A204.1 (cell line): ENCODE results near the gene PDE6A.
"Not testable (repeated sequence)": the region's sequence is repeated elsewhere in the genome, so short reads cannot be mapped to it uniquely, and the experiment has no call there.

Source experiments
- FAIRE-seq: peaks from 2 replicates; lab custom pipeline; 2012; peaks lifted over from hg19 to GRCh38; lab: Jason Lieb, UNC

The PDE6A gene

DNA sequence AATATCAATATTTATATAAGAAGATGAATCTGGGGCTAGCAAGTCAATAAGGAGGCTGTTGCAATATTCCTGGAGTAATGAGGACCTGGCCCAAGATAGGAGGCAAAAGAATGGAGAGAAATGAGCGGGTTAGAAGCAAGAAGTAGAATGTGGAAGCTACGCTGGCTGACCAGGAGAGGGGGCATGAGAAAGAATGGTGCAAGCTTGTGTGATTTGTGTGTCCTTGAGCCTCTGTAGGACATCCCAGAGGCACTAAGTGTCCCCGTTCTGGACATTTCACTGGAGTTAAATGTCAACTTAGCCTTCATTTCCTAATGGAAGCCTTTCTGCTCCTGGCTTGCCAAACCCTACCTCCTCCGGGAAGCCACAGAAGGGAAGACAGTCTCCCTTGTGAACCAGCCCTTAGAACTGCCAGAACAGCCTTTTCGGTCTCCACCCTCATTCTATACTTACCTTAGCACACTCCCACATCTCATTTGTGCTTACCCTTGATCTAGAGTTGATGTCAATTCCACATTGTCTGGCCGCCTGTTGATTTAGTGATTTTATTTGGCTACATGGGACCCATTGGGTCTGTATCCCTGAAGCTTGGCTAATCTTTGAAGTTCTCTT, 6.7 kb upstream of the PDE6A start:
- no peak for FAIRE-seq

DNA sequence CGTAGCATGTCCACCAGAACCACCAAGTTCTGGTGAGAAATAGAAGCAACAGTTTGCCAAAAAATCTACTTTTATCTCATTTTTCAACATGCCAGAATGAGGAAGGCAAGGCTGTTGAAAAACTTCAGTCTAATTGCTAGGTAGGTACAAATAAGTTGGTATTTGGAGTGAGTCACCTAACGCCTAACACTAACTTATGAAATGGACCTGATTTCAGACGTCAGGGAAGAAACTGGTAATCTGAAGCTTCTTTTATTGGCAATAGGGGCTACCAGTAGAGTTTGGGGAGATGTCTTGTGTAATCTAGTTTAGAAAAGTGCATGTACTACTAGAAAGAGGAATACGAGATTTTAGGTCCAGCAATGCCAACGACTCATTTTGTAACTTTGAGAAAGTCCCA, 4.4 kb upstream of the PDE6A start:
- no peak for FAIRE-seq

DNA sequence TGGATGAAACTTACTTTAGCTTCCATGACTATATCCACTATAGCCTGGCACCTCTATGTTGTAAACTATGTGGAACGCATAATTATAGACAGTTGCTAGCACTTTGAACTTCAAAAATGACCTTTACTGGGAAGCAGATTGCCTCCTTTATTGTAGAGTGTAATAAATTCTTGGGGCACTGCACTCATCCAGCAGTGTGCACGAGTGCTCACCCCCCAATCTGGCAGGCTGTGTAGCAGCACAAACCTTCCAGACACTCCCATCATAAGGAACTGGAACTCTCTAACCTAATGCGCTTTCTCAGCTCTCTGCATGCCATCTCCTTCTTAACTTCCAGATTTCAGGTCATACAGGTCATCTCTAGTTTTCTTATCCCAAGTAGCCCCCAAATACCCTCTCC, 1.5 kb upstream of the PDE6A start:
- no peak for FAIRE-seq

DNA sequence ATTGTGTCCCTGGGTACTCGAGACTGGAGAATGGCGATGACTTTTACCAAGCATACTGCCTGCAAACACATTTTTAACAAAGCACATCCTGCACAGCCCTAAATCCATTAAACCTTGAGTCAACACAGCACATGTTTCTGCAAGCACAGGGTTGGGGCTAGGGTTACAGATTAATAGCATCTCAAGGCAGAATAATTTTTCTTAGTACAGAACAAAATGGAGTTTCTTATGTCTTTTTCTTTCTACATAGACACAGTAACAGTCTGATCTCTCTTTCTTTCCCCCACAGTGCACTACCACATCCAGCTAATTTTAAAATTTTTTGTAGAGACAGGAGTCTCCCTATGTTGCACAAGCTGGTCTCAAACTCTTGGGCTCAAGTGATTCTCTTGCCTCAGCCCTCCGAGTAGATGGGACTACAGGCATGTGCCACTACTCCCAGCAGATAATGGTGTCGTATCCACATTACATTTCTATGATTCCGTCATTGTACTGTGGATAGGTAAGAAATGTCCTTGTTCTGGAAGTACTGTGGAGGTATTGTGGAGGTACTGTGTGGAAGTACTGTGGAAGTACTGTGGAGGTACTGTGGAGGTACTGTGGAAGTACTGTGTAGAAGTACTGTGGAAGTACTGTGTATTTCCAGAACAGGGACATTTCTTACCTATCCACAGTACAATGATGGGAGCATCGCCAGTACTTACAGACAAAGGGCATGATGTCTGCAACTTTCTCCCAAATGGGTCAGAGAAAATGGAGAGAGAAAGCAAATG, 1.2 kb downstream of the PDE6A start:
- not testable (repeated sequence) for FAIRE-seq

DNA sequence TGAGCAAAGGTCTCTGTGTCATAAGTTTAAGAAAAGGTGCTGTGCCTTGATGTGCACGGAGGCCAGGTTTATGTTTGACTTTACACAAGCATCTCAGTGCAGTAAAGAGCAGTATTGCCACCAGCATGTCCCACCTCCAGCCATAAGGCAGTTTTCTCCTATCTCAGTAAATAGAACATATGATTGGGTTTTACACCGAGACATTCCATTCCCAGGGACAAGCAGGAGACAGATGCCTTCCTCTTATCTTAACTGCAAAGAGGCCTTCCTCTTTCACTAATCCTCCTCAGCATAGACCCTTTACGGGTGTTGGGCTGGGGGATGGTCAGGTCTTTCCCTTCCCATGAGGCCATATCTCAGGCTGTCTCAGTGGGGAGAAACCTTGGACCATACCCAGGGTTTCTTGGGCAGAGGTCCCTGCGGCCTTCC, 1.8 kb downstream of the PDE6A start:
- FAIRE-seq: not testable (repeated sequence)

DNA sequence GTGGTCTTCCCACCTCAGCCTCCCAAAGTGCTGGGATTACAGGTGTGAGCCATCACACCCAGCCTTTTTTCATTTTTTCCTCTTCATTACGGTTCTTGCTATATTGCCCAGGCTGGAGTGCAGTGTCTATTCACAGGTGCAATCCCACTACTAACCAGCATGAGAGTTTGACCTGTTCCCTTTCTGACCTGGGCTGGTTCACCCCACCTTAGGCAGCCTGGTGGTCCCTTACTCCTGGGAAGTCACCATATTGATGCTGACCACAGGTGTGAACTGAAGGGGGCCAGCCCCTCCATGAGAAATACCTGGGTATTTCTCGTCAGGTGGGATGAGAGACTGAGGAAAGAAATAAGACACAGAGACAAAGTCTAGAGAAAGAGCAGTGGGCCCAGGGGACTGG, 2.4 kb downstream of the PDE6A start:
- FAIRE-seq: no peak

DNA sequence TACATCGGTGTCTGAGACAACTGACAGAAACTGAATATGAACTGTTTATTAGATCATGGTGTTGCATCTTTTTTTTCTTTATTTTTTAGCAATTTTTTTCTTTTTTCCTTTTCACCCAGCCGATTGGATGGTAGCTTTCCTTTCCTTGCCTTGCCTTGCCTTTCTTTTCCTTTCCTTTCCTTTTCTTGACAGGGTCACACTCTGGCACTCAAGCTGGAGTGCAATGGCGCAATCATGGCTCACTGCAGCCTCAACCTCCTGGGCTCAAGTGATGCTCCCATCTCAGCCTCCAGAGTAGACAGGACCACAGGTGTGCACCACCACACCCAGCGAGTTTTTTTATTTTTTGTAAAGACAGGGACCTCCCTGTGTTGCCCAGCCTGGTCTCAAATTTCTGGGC, 2.8 kb downstream of the PDE6A start:
- no peak for FAIRE-seq

DNA sequence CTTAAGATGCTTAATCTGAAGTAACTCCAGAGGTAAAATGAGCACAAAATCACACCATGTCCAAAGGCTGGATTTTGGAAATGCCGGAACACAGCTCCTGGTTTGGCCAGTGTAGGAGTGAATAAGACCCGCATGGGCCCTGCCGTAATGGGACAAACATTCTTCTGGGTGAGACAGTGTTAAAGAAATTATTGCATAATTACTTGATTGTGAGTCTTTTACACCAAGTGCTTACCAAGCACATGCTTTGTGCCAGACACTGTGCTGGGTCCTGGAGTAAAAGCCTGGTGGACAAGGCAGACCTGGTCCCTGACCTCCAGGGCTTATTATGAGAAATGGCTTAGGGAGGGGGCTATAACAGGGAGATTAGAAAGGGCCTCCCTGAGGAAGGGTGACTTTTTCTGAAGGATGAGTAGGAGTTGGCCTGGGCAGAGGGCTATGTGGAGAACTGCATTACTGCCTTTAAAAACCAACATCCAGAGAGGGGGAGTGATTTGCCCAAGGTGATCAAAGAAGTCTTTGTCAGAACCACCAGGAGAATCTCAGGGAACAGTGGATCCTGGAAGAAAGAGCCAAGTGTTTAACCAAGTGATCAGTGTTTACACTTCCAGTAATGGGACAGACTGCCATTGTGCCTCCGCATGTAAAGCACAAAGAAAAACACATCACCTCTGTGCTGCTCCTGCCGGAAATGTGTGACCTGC, 3.5 kb downstream of the PDE6A start:
- no peak for FAIRE-seq

DNA sequence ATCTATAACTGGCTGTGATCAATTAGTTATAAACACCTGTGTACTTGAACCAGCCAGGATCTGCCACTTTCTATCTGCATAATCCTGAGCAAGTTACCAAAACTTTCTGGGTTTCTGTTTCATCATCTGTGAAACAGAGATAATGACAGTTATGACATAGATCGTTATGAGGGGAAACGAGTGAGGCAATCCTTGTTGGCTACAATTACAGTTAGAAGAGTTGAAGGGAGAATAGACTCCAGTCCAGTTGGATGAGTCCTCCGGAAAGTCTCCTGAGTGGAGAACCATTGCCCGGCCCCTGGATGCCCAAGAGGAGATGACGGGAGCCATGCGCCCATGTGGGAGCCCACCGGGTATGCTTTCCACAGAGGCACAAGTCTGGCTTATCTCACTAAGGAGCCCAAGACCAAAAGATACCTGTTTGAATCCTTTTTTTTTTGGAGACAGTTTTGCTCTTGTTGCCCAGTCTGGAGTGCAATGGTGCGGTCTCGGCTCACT, 4.5 kb downstream of the PDE6A start:
- FAIRE-seq: no peak

DNA sequence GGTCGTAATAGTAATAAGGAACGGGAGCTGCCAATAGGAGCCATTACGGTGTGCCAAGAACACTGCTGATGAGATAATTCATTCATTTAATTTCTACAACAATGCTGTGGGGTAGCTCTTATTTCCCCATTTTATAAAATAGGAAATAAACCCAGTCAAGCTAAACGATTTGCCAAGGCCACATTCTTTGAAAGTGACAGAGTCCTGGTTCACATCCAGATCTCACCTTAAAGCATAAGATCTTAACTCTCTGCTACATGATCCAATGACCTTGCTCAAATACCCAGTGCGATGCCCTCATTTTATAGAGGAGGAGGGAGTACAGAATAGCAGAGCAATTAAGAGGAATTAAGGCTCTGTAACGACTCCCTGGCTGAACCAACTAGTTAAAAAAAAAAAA, 5.0 kb downstream of the PDE6A start:
- FAIRE-seq: no peak

DNA sequence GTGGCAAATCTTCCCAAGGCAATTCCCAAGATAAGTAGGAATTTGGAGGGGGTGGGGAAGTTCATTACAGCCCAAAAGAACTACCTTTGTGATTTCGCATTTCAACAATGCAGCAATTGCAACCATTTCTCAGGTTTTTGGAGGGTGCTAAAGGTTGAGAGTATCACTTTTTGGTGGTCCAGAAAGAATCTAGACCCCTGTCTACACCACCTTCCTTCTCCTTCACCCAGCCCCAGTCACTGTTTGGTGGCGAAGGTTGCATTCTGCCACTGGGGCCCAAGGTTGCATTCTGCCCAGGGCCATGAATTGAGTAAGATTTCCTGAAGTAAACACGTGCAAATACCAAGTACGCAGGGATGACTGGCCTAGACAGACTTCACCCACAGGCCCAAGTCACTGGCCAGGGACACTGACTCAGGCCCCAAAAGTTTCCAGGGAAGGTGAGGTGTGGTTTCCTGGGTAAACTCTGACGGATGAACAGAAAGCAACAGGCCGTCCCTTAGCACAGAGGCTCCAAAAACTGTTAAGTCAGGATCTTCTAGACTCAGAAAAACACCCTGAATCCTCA, 5.7 kb downstream of the PDE6A start:
- FAIRE-seq: no peak

DNA sequence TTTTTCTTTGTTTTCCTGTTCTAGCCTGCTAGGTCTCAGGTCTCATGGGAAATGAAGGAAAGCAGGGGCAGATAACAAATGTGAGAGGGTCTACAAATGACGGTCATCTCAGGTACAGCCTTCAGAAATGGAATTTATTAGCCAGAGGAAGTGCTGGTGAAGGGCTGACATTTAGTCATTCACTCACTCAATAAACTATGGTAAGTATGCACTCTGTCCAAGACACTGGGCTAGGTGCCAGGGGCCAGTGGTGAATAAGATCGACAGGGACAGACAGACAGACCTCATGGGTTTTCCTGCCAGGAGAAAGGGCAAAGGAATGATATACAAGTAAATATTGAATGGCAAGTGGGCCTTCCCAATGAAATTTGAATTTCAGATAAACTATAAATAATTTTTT, 6.3 kb downstream of the PDE6A start:
- no peak for FAIRE-seq

DNA sequence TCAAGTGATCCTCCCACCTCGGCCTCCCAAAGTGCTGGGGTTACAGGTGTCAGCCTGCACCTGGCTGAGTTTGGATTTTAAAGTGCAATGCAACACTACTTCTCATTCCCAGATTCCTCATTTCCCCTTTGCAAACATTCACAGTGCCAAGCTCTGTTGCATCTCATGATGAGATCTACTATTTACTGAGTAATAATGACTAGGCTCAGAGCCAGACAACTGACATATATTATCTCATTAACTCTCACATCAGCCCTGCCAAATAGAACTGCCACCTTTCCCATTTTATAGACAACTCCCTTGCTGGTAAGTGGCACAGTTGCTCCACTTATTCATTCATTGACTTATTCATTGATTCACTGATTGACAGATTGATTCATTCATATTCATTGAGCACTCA, 7.0 kb downstream of the PDE6A start:
- FAIRE-seq: no peak

DNA sequence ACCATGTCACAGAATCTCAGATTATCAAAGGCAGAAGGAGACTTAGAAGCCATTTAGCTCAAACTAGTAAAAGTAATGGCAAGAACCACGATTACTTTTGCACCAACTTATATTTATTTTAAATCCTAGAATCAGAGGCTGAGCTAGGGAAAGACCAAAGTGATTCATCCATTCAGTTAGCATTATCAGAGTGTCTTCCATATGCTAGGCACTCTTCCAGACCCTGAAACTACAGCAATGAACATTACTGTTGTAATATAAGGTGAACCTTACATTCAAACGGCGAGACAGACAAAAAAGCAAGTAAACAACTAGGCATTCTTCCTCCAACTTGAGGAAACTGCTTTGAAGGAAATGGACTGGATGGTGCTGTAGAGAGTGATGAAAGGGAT, 7.9 kb downstream of the PDE6A start:
- FAIRE-seq: no peak

DNA sequence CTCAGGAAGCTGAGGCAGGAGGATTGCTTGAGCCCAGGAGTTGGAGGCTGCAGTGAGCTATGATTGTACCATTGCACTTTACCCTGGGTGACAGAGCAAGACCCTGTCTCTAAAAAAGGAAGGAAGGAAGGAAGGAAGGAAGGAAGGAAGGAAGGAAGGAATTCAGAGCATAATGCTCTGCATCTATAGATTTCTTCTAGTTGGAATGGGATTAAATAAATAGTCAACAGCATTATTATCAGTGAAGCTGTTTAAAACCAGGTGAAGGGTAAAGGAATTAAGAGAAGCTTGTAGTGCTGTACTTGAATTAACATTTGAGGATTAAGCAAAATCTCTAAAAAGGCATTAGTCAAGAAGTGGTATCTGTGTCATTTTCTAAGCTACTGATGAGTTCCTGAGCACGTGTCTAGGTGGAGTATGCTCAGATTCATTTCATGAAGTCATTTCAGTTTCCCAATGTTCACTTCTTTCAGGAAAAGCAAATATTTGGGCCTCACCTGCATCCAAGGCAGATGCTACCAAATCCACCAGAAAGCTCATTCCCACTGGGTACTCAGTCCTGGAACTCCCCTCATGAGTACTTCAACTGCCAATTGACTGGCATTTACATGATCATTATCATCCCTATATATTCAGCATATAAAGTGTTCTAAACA, 8.4 kb downstream of the PDE6A start:
- no peak for FAIRE-seq

DNA sequence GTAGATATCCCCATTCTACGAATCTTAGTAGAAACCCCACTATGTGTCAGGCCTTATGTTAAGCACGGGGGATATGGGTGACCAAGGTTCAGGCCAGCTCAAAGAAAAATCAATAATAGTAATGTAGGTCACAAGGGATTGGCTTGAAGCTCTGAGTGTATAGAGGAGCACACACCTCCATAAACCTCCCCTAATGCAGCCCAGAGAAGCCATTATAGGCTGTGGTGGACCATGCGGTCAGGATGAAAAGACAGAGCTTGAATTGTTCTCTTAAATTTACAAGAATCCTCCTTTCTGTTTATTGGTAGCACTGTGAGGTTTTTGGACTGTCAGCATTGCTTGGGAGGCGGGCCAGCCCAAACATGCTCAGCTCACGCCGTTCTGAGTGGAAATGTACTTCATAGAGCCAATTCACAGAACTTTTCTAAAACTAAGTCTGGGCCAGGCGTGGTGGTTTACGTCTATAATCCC, 9.1 kb downstream of the PDE6A start:
- FAIRE-seq: no peak

DNA sequence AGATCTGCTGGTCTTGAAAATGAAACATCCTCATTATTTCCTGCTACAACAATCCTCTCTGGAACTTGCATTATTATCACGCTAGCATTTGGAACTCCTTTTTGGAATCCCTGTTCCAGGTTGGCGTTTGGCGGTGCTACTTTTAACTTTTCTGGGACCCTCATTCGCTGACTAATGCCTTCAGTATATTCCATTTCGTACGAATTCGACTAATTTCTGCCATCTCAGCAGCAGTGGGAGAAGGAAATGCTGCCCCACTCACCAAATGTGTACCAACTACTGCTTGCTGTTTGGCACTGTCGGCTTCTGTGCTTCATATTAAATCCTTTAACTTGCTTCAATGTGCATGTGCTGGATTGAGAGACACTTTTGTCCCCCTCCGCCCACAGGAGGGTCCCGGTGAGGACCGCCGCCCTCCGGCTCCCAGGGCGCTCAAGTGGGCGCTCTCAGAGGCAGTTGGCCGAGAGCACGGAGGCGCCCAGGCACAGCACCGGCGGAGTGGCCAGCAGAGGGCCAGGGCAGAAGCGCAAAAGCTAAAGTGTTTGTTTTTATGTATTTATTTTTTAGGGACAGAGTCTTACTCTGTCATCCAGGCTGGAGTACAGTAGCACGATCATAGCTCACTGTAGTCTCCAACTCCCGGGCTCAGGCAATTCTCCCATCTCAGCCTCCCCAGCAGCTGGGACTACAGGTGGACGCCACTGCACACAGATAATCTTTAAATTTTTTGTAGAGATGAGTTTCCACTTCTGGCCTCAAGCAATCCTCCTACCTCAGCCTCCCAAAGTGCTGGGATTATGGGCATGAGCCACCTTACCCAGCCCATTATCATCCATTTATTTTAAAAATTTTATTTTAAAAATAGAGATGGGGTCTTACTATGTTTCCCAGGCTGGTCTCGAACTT, 11.9 kb downstream of the PDE6A start:
- no peak for FAIRE-seq

DNA sequence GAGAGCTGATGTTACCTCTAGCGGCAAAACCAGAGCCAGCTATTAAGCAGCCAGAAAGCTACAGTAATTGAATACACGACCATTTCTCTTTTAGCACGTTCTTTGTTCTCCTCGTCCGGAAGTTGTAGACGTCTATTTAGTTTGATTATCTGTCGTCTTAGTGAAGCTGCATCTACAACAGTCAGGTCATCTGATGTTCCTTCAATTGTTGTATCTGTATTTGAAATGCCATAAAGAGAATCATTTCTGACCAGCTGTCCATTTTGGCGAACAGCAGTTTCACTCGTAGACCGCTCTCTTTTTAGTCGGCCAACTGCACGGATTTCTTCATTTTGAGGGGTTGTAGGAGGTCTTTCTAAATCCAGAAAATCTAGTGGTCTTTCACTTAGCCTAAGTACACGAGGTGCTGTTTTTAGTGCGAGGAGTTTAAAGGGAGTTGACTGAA, 12.6 kb downstream of the PDE6A start:
- no peak for FAIRE-seq

DNA sequence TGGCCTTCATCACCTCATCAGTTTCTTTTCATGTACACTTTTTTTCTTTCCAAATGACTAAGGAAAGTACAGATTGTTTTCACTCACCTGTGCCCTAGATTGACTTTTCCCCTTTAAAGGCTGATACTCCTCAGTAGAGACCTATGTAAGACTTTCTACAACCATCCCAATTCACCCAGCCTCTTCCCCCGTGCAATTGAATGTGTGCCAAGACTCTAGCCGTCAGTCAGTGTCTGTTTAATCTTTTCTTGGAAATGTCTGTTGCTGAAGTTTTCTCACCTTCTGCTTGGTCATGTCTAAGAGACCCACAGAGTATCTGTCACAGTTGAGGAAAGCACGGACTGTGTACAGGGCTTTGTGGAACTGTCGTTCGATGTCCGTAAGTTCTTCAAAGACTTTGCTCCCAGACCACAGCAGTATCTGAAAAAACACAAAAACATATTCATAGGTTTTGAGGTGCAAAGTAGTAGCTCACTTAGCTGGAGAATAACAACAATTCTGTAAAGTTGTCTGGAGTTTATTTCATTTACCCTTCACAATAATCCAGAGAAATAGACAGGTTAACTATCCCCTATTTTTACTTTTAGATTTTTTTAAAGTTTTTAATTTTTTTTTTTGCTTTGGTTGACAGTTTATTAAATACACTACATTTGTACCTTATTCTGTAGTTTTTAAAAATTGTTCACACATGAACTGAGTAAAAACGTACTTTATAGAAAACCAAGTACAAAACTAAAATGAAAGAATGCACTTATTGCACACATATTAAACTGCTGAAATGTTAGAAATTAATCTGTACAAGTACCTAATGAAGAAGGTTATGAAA, 13.6 kb downstream of the PDE6A start:
- FAIRE-seq: peak; percentile 32

DNA sequence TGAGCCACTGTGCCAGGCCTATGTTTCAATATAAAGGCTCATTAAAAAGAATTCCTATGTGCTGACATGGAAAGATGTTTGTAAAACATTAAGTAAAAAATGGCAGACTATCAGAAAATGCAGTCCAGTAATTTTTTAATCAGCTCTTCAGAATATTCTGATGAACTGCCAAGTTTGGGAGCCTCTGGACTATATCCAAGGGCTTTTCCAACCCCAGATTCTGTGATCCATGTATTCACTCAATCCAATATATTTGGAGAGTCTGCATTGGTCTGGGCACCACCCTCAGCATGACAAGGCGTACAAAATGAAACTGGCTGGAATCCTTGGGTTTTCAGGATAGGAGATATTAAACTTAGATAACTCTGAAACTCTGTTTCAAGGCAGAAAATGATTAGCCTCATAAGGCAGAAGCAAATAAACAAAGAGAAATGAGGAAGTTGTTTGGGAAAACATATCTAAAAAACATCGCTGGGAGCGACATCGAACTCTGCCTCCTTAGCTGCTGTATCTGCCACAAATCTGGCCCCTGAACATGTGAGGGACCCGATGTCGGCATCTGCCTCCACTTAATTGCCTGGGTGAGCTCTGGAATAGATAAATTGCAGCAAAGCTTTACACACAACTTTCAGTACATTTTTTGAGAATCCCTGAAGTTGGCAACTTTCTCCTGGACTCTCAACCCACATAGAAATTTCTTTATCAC, 14.4 kb downstream of the PDE6A start:
- FAIRE-seq: no peak
